ENCODE data around the gene PARP4. TPM values are rescaled to one million over a fixed set of nuclear protein-coding genes. Genes with fewer than 3 reads are reported as not detected.

The PARP4 gene
- polyA plus RNA-seq, 1 donor from 2014 or later, result 0.76 TPM

DNA sequence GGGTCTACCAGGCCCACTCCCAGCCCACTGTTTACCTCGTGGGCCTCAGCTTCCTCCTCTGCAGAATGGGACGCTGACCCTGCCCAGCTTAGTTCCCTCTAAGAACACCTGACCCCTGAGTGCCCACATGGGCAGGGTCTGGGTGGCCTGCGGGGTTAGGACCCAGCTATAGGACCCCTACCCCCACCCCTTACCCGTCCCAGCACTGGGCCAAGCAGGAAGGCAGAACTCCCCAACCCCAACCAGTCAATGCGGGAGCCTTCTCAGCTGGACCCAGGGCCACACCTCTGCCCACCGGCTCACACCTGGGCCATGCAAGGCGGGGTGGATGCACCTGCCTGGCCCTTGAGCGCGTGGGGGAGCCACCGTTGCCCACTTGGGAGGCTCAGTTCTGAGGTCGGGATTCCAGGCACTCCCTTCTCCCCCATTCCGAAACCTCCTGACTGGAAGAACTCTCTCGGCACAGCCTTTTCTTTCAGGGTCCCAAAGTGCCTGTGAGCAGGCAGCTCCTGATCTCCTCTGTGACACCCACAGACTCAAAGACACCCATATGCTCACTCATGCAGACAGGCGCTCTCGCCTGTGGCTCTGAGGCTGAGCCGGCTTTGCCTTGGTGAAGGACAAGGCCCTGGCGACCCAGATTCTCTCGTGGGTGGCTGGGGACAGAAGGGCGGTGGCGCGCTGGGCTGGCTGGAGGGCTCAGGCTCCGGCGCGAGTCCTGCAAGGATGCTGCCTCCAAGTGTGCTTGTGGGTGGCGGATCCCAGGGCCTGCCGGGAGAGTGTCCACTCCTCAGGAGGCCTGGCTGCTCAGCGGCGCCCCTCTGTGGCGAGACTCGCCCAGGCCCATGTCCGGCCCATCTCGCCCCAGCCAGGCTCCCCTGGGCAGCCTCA, 27.9 kb upstream of the PARP4 start:
- no peak overlapping the region for H3K4me3 ChIP-seq (ENCODE audit: low read length)
- no peak overlapping the region for H3K4me2 ChIP-seq (ENCODE audit: low read length)
- no peaks in the 10 kb centered on the region for H3F3A ChIP-seq (ENCODE audit: insufficient read depth, low read length, poor library complexity, severe bottlenecking)

GRCh38 chr13:24539500-24540165, 27.1 kb upstream of the PARP4 start:
- no peak overlapping the region for H3K4me2 ChIP-seq (ENCODE audit: low read length)
- H3K4me3 ChIP-seq (ENCODE audit: low read length), result no peak overlapping the region
- no peak overlapping the region for H3K27ac ChIP-seq (ENCODE audit: low read length)
- peaks cover 27% of the 10 kb centered on the region for H3K27me3 ChIP-seq (ENCODE audit: insufficient read depth, low read depth, low read length)
- H3F3A ChIP-seq (ENCODE audit: insufficient read depth, low read length, poor library complexity, severe bottlenecking), result no peaks in the 10 kb centered on the region
- H2AFZ ChIP-seq (ENCODE audit: low read depth, low read length), result no peak overlapping the region
- no peak overlapping the region for H3K9ac ChIP-seq (ENCODE audit: low read length)
- TF ChIP-seq RAD21 (conservative IDR thresholded peaks at IDR 0.05) (no peak), POLR2AphosphoS5 (IDR thresholded peaks at IDR 0.05) (no peak), SMC3 (conservative IDR thresholded peaks at IDR 0.05; ENCODE audit: poor library complexity) (no peak), EZH2 (IDR thresholded peaks at IDR 0.05; ENCODE audit: borderline replicate concordance, insufficient read depth, low read length, poor library complexity, severe bottlenecking) (no peak), TAF1 (IDR thresholded peaks at IDR 0.05; ENCODE audit: low read depth) (no peak), MXI1 (conservative IDR thresholded peaks at IDR 0.05; ENCODE audit: poor library complexity, severe bottlenecking) (no peak), EP300 (conservative IDR thresholded peaks at IDR 0.05; ENCODE audit: poor library complexity, severe bottlenecking) (no peak)
- TF ChIP-seq, protein P1, sequence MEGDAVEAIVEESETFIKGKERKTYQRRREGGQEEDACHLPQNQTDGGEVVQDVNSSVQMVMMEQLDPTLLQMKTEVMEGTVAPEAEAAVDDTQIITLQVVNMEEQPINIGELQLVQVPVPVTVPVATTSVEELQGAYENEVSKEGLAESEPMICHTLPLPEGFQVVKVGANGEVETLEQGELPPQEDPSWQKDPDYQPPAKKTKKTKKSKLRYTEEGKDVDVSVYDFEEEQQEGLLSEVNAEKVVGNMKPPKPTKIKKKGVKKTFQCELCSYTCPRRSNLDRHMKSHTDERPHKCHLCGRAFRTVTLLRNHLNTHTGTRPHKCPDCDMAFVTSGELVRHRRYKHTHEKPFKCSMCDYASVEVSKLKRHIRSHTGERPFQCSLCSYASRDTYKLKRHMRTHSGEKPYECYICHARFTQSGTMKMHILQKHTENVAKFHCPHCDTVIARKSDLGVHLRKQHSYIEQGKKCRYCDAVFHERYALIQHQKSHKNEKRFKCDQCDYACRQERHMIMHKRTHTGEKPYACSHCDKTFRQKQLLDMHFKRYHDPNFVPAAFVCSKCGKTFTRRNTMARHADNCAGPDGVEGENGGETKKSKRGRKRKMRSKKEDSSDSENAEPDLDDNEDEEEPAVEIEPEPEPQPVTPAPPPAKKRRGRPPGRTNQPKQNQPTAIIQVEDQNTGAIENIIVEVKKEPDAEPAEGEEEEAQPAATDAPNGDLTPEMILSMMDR (IDR thresholded peaks at IDR 0.05; ENCODE audit: poor library complexity, severe bottlenecking), result no peak
- TF ChIP-seq, protein P2, sequence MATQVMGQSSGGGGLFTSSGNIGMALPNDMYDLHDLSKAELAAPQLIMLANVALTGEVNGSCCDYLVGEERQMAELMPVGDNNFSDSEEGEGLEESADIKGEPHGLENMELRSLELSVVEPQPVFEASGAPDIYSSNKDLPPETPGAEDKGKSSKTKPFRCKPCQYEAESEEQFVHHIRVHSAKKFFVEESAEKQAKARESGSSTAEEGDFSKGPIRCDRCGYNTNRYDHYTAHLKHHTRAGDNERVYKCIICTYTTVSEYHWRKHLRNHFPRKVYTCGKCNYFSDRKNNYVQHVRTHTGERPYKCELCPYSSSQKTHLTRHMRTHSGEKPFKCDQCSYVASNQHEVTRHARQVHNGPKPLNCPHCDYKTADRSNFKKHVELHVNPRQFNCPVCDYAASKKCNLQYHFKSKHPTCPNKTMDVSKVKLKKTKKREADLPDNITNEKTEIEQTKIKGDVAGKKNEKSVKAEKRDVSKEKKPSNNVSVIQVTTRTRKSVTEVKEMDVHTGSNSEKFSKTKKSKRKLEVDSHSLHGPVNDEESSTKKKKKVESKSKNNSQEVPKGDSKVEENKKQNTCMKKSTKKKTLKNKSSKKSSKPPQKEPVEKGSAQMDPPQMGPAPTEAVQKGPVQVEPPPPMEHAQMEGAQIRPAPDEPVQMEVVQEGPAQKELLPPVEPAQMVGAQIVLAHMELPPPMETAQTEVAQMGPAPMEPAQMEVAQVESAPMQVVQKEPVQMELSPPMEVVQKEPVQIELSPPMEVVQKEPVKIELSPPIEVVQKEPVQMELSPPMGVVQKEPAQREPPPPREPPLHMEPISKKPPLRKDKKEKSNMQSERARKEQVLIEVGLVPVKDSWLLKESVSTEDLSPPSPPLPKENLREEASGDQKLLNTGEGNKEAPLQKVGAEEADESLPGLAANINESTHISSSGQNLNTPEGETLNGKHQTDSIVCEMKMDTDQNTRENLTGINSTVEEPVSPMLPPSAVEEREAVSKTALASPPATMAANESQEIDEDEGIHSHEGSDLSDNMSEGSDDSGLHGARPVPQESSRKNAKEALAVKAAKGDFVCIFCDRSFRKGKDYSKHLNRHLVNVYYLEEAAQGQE (IDR thresholded peaks at IDR 0.05; ENCODE audit: borderline replicate concordance), result no peak
- H3K9me3 ChIP-seq (ENCODE audit: low read length), result no peaks in the 10 kb centered on the region
- no peaks in the 10 kb centered on the region for H3K79me2 ChIP-seq (replicated peaks; ENCODE audit: insufficient read depth, low read length)
- H3K9me2 ChIP-seq (ENCODE audit: insufficient read depth, low read length), result no peaks in the 10 kb centered on the region
- no peaks in the 10 kb centered on the region for H3K36me3 ChIP-seq (ENCODE audit: insufficient read depth, low read length)
- no peaks in the 10 kb centered on the region for H4K20me1 ChIP-seq (ENCODE audit: insufficient read depth)

More for the DNA sequence above, 27.9 kb upstream of the PARP4 start:
- no peaks in the 10 kb centered on the region for H3K9me3 ChIP-seq (ENCODE audit: low read length)
- no peak for TF ChIP-seq EZH2 (IDR thresholded peaks at IDR 0.05; ENCODE audit: borderline replicate concordance, insufficient read depth, low read length, poor library complexity, severe bottlenecking)
- TF ChIP-seq, protein P2 (IDR thresholded peaks at IDR 0.05; ENCODE audit: borderline replicate concordance), result no peak
- TF ChIP-seq SMC3 (conservative IDR thresholded peaks at IDR 0.05; ENCODE audit: poor library complexity), result no peak
- TF ChIP-seq, protein P1 (IDR thresholded peaks at IDR 0.05; ENCODE audit: poor library complexity, severe bottlenecking), result no peak
- TF ChIP-seq POLR2AphosphoS5 (IDR thresholded peaks at IDR 0.05), result no peak
- no peak for TF ChIP-seq TAF1 (IDR thresholded peaks at IDR 0.05; ENCODE audit: low read depth)
- no peaks in the 10 kb centered on the region for H3K36me3 ChIP-seq (ENCODE audit: insufficient read depth, low read length)
- no peak overlapping the region for H2AFZ ChIP-seq (ENCODE audit: low read depth, low read length)
- H3K27ac ChIP-seq (ENCODE audit: low read length), result no peak overlapping the region
- no peaks in the 10 kb centered on the region for H3K9me2 ChIP-seq (ENCODE audit: insufficient read depth, low read length)
- H4K20me1 ChIP-seq (ENCODE audit: insufficient read depth), result no peaks in the 10 kb centered on the region
- peaks cover 27% of the 10 kb centered on the region for H3K27me3 ChIP-seq (ENCODE audit: insufficient read depth, low read depth, low read length)
- H3K9ac ChIP-seq (ENCODE audit: low read length), result no peak overlapping the region
- no peaks in the 10 kb centered on the region for H3K79me2 ChIP-seq (replicated peaks; ENCODE audit: insufficient read depth, low read length)

Measured in neural cell (in vitro differentiated cells).